CD4-positive, alpha-beta T cell treated with Interleukin-12 subunit alpha and Interleukin-12 subunit beta, for 1 hour (primary cell): ENCODE data around the gene CCL19.

Experiments
- DNase-seq: peaks from one replicate; pipeline ENCODE4 v3.0.0-alpha.2; 2020

Gene CCL19

GRCh38 chr9:34659592-34660253 lies 31.4 kb downstream of the CCL19 start:
- DNase-seq, result no peak

DNA sequence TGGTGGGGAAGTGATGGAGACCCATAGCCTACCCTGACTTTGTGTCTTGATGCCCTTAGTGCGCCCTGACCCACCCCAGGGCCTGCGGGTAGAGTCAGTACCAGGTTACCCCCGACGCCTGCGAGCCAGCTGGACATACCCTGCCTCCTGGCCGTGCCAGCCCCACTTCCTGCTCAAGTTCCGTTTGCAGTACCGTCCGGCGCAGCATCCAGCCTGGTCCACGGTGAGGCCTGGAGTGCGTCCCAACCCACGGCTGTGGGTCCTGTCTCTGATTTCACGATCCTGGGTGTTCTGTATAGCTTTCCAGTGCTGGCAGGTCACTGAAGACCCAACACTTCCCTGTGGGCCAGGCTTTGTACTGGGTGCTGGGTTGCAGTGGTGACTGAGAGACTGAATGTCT lies 32.6 kb downstream of the CCL19 start:
- DNase-seq, result no peak

DNA sequence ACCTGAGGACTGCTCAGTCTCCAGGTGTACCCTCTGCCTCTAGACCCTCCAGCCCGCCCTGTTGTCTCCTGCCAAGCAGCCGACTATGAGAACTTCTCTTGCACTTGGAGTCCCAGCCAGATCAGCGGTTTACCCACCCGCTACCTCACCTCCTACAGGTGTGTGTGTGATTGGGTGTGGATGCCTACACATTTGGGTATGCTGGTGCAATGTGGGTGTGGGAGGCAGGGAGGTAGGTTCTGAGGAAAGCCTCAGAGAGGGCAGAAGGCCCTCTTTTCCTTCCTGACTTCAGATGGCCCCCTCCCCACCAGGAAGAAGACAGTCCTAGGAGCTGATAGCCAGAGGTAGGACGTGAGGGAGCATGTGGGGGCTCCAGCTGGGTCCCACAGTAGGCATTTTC lies 34.1 kb downstream of the CCL19 start:
- DNase-seq, result no peak

- DNase-seq, result no peak
Observed at GRCh38 chr9:34655394-34655793, 35.7 kb downstream of the CCL19 start.

DNA sequence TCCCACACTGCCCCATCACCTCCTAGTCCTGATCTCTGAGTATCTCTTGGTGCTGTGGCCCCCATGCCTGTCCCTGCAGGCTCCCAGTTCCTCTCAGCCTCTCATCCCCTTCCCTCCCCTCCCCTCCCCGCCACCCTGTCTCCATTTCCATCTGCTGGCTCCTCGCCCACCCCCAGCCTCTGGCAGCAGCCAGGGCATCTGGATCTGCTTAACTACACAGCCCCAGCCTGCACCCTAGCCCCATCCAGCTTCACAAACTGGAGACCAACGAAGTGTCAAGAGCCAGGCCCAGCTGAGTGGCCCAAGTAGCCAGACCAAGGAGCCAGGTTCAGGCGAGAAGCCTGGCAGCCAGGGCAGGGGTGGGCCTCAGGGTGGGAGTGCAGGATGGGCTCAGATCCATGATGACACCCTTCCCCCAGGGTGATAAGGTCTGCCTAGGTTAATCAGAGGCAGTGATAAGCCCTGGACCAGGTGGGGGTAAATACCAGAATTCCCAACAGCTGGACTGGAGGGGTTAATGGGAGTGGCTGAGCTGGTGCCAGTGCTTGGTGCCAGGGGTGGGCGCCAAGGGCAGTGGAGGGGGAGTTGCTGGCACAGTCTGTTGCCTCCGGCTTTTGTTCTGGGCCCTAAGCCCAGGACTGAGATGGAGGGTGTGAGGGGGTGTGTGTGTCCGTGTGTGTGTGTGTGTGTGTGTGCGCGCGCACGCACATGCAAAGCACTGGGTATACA lies 36.6 kb downstream of the CCL19 start:
- DNase-seq, result no peak

- DNase-seq, result no peak
Observed at GRCh38 chr9:34653151-34654072, 37.7 kb downstream of the CCL19 start.

DNA sequence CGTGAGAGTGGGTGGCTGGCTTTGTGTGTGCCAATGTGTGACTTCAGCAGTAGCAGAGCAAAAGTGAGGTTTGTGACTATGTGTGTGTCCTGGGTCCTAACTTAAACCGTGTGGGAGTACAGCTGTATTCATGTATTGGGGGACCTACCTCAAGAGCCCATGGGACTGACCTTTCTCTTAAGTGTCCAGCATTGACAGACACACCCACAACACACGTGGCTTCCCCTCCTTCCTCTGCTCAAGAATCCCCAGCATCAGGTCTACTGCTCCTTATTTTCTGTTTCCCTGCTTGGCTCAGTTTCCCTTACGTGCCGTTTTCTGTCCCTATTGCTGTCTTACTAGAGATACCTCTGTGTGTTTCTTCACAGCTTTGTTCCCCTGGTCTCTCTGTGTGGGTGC lies 38.5 kb downstream of the CCL19 start:
- DNase-seq, result no peak

DNA sequence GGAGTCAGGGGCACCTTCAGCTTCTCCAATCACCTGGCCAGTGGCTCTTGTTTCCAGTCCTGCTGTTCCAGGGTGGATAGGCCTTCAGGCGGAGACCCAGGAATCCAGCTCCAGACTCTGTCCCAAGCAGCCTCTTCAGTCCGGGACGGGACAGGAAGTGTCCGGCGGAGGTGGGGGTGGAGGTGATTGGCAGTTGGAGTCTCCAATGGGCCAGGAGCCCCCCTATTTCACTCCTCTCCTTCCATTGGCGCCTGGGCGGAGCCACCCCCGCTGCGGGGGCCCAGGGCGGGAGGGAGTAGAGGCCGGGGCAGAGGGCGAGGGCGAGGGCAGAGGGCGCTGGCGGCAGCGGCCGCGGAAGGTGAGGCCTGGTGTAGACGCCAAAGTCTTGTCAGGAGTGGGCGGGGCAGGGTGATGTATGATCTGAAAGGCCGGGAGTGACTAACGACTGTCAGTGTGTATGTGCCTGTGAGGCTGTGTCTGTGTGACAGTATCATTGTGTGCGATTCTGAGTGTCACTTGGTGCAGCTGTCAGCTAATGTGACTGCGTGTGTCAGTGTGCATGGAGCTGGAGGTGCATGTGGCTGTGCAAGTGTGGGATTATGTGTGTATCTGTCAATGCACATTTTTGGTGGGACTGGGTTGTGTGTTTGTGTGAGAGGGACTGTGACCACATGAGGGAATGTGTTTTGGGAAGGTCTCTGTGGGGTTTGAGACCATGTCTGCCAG lies 39.0 kb downstream of the CCL19 start, which contains the start of gene IL11RA:
IL11RA (plus strand) TSS at position 310 of the 726 bp plus-strand sequence. CDS start 3,033 bp downstream, outside the sequence.
- peak; percentile 41 for DNase-seq

DNA sequence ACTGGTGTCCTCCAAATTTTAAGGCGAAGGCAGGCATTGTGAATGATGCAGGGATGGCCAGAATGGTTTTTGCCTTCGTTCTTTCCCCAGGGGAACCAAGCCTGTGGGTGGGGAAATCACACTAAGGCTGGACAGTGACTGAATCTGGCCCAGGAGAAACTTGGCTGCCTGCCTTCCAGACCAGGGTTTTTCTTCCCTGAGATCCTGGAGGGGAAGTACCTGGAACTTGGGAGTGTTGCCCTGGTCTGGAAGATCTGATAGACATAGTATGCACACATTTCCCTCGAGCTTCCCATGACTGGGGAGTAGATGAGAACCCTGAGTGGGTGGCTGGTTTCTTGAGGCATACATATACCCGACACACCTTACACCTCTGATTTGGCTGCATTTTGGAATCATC lies 39.8 kb downstream of the CCL19 start:
- no peak for DNase-seq

- no peak for DNase-seq
Observed at GRCh38 chr9:34650816-34651215, 40.3 kb downstream of the CCL19 start.

DNA sequence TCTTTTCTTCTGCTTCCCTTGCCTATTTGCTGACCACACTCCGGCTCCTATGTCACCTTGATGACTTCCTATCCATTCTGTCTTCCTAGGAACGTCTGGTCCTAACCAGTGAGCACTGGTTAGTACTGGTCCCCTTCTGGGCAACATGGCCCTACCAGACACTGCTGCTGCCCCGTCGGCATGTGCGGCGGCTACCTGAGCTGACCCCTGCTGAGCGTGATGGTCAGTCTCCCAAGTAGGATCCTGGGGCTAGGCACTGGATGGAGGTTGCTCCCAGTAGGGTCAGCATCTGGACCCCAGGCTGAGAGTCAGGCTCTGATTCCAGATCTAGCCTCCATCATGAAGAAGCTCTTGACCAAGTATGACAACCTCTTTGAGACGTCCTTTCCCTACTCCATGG lies 42.4 kb downstream of the CCL19 start:
- no peak for DNase-seq

DNA sequence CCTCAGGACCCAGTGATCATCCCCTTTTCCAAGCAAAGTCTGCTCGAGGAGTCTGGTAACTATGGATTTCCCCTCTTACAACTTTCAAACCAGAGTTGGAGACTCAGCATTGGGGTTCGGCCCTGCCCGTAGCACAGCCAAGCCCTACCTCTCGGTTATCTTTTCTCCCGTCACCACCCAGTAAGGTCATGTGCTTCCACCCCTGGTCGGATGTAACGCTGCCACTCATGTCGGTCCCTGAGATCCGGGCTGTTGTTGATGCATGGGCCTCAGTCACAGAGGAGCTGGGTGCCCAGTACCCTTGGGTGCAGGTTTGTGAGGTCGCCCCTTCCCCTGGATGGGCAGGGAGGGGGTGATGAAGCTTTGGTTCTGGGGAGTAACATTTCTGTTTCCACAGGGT lies 43.4 kb downstream of the CCL19 start:
- no peak for DNase-seq

GRCh38 chr9:34647084-34647403 lies 44.0 kb downstream of the CCL19 start:
- no peak for DNase-seq

- DNase-seq, result peak; percentile 96
Observed at GRCh38 chr9:34646211-34647083, 44.6 kb downstream of the CCL19 start, which contains the start of gene GALT. Gene GALT, plus strand, starts transcription at chr9:34646675. Its CDS starts 30 bp downstream, at chr9:34646705.

GRCh38 chr9:34644766-34645314 lies 46.2 kb downstream of the CCL19 start:
- no peak for DNase-seq

DNA sequence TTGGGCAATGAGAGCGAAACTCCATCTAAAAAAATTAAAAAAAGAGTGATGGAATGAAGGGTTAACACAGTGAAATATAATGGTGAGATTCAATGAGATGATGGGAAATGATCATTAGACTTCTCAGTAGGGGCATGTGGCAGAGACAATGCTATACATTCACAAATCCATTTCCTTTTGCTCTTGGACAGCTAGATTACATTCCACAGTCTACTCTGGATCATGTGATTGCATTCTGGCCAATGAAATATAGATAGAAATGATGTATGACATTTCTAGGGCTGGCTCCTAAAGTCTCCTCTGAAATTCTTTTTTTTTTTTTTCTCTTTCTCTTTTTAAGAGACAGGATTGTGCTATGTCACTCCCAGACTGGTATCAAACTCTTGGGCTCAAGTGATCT lies 48.4 kb downstream of the CCL19 start:
- no peak for DNase-seq
